OCI-LY3 (cell line): ENCODE measurements around the gene TSPAN12.

Experiments used
- H2AFZ ChIP-seq: fragments of 200-600, 300-600 bp; shearing (Covaris generic); 2 replicates; pipeline ENCODE4 v1.6.0; 2014; ENCODE audit warnings: antibody characterized with exemption, low read depth, low read length
- H3K27ac ChIP-seq: fragments of 200-600, 300-600 bp; sonication (generic); 2 replicates; pipeline ENCODE4 v1.5.1; 2014; ENCODE audit warnings: mild to moderate bottlenecking, low read length, moderate library complexity, mixed read lengths
- H3K27me3 ChIP-seq: fragments of 200-600, 300-600 bp; sonication (generic); 2 replicates; pipeline ENCODE4 v1.6.1; 2014; ENCODE audit warnings: low read depth, low read length, mixed read lengths
- H3K36me3 ChIP-seq: fragments of 200-600, 300-600 bp; sonication (generic); replicated peaks from 2 replicates; pipeline ENCODE3; 2014; ENCODE audit warnings: low read depth, low read length, mixed read lengths
- H3K4me1 ChIP-seq: fragments of 300-600, 200-600 bp; sonication (generic); 2 replicates; pipeline ENCODE4 v1.6.1; 2014; ENCODE audit warnings: low read length, mixed read lengths
- H3K4me2 ChIP-seq: fragments of 200-600, 300-600 bp; sonication (generic); 2 replicates; pipeline ENCODE4 v1.6.1; 2014; ENCODE audit warnings: low read length, mixed read lengths
- H3K4me3 ChIP-seq: fragments of 300-600, 200-600 bp; sonication (generic); 2 replicates; pipeline ENCODE4 v1.5.1; 2014; ENCODE audit warnings: antibody characterized with exemption, mild to moderate bottlenecking, low read length, moderate library complexity
- H3K79me2 ChIP-seq: fragments of 300-600, 200-600 bp; shearing (Covaris generic); 2 replicates; pipeline ENCODE4 v1.6.1; 2014; ENCODE audit warnings: mild to moderate bottlenecking, low read length, mixed read lengths
- H3K9ac ChIP-seq: fragments of 300-600, 200-600 bp; shearing (Covaris generic); 2 replicates; pipeline ENCODE4 v1.6.0; 2014; ENCODE audit warnings: mild to moderate bottlenecking, low read length, moderate library complexity
- H3K9me3 ChIP-seq: fragments of 200-600, 300-600 bp; shearing (Covaris generic); 2 replicates; pipeline ENCODE4 v1.6.1; 2014; ENCODE audit warnings: low read length, mixed read lengths; ENCODE audit not compliant: insufficient read depth
- H4K20me1 ChIP-seq: fragments of 200-600, 300-600 bp; sonication (generic); 2 replicates; pipeline ENCODE4 v1.6.1; 2016; ENCODE audit warnings: low read length, mixed read lengths; ENCODE audit not compliant: insufficient read depth
- EZH2phosphoT487 ChIP-seq: fragments of 200-600 bp; shearing (Covaris generic); IDR thresholded peaks from 2 replicates; pipeline ENCODE4 v1.6.1; 2018; ENCODE audit warnings: antibody characterized with exemption, mixed run types, low read depth
- TF ChIP-seq, protein P1 (sequence below): fragments of 200-600, 300-600 bp; sonication (generic); IDR thresholded peaks from 2 replicates; pipeline ENCODE4 v1.5.1; 2014; ENCODE audit warnings: antibody characterized with exemption, low read length, low read depth

Gene TSPAN12

DNA sequence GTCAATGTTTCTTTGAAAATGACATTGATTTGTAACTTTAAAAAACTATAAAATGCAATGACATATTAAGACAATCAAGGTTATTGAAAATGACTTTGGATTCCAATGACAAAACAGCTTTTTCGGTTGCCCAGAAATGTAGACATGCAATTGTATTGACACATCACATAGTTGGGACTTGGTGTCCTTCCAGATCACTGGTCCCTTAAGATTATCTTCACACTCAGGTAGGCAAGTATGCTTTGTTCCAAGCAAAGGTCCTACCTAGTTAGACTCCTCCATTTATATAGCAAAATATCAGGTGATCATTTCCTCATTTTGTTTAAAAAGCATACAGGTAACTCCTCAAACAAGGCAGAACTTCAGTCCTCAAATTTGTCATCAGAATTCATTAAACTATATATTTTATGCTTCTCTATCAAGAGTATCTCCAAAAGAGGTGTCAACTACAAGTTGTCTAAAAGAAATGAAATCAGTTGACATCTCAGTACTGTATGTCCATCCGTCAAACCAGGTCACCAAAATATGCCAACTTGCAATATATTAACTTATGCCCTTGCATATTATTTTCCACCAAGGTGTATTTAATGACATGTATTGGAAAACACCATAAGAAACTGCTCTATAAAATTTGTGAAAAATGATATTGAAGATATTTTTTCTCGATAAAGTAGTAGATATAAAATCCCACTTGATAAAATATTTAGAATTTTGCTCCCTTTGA, 64.6 kb downstream of the TSPAN12 start:
- H3K4me1 ChIP-seq, result no peaks in the 10 kb centered on the region
- no peaks in the 10 kb centered on the region for H3K79me2 ChIP-seq
- H2AFZ ChIP-seq, result no peak overlapping the region
- H3K4me3 ChIP-seq, result no peak overlapping the region
- H3K36me3 ChIP-seq, result no peaks in the 10 kb centered on the region
- no peaks in the 10 kb centered on the region for H4K20me1 ChIP-seq
- H3K4me2 ChIP-seq, result no peak overlapping the region
- H3K9me3 ChIP-seq, result no peaks in the 10 kb centered on the region
- no peak overlapping the region for H3K27ac ChIP-seq
- TF ChIP-seq, protein P1, sequence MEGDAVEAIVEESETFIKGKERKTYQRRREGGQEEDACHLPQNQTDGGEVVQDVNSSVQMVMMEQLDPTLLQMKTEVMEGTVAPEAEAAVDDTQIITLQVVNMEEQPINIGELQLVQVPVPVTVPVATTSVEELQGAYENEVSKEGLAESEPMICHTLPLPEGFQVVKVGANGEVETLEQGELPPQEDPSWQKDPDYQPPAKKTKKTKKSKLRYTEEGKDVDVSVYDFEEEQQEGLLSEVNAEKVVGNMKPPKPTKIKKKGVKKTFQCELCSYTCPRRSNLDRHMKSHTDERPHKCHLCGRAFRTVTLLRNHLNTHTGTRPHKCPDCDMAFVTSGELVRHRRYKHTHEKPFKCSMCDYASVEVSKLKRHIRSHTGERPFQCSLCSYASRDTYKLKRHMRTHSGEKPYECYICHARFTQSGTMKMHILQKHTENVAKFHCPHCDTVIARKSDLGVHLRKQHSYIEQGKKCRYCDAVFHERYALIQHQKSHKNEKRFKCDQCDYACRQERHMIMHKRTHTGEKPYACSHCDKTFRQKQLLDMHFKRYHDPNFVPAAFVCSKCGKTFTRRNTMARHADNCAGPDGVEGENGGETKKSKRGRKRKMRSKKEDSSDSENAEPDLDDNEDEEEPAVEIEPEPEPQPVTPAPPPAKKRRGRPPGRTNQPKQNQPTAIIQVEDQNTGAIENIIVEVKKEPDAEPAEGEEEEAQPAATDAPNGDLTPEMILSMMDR, result no peak
- no peak for TF ChIP-seq EZH2phosphoT487
- no peak overlapping the region for H3K9ac ChIP-seq
- H3K27me3 ChIP-seq, result no peaks in the 10 kb centered on the region

DNA sequence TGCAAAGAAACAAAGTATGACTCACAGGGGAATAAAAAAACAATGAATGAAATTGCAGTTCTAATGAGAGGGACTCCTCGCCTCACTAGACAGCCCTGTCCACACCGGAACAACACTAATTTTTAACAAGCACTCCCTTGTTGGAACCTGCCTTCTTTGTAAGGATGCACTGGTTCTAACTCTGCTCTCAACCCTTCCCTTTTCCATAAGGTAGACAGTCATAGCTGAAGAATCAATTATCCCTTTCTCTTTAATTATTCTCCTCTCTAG, 65.1 kb downstream of the TSPAN12 start:
- Histone ChIP-seq H3K9ac (no peak overlapping the region), H3K4me1 (no peaks in the 10 kb centered on the region), H3K79me2 (no peaks in the 10 kb centered on the region), H3K27me3 (no peaks in the 10 kb centered on the region), H3K27ac (no peak overlapping the region), H4K20me1 (no peaks in the 10 kb centered on the region), H3K4me3 (no peak overlapping the region), H3K36me3 (no peaks in the 10 kb centered on the region), H2AFZ (no peak overlapping the region), H3K4me2 (no peak overlapping the region), H3K9me3 (no peaks in the 10 kb centered on the region)
- TF ChIP-seq EZH2phosphoT487, result no peak
- TF ChIP-seq, protein P1, result no peak

DNA sequence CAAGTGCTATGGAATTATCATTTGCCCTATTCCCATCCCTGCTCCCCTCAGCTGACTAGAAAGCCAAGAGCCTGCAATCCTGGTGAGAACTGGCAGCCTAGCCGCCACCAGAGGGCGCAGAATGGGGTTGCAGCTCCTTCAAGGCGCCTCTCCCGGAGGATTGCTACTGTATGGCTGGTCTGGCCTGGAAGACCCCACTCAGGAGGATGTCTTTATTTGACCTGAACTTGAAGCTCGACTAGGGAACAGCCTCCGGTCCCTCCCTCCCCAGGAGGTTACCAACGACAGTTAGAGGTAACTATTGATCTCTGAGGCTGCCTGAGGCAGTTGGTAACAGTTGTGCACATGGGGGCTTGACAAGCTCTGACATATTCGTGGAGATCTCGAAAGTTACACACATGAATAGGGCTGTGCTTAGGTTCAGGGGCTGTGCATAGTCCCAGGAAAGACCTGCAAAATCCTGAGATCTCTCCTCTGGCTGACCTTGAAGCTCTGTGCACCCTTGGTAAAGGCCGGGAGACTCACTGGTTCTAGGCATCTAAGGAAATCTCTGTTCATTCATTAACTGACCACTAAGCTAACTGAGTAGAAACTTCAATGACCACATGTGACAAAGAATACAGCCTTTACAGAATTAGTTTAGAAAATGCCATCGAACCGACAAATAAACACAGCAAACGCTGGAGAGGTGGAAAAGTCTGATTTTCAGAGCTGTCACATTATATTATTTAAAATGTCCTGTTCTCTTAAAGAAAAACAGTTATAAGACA, 65.7 kb downstream of the TSPAN12 start:
- Histone ChIP-seq H3K27me3 (no peaks in the 10 kb centered on the region), H3K4me3 (no peak overlapping the region), H2AFZ (peak overlapping the region; percentile 72; the same call in 1 of the 2 replicates), H3K79me2 (no peaks in the 10 kb centered on the region), H3K9me3 (no peaks in the 10 kb centered on the region), H3K4me2 (peak overlapping the region; percentile 41), H3K36me3 (no peaks in the 10 kb centered on the region), H3K4me1 (no peaks in the 10 kb centered on the region), H3K9ac (no peak overlapping the region), H3K27ac (no peak overlapping the region), H4K20me1 (no peaks in the 10 kb centered on the region)
- no peak for TF ChIP-seq EZH2phosphoT487
- TF ChIP-seq, protein P1, result peak; percentile 95

DNA sequence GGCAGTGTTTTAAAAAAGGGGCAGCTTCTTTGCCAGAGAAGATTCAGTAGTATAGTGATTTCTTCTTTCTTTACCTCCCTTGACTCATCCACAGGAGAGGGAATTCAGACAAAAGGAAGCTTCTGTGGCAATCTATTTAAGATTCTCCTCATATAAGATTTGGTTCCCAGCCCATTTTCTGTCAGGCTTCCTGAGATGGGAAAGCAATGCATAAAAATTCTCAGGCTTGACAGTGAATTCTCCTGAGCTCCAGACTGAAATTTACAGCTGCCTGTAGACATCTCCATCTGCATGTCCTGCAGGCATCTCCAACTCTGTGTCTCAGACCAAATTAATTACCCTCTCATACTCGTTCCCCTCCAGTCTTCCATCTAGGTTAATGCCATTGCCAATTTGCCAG, 72.8 kb downstream of the TSPAN12 start:
- no peaks in the 10 kb centered on the region for H3K27me3 ChIP-seq
- no peak overlapping the region for H3K4me3 ChIP-seq
- no peak overlapping the region for H2AFZ ChIP-seq
- no peak overlapping the region for H3K4me2 ChIP-seq
- H3K4me1 ChIP-seq, result peaks cover 3% of the 10 kb centered on the region; the same call in 1 of the 2 replicates
- TF ChIP-seq, protein P1, result no peak
- TF ChIP-seq EZH2phosphoT487, result no peak
- no peak overlapping the region for H3K9ac ChIP-seq
- H3K79me2 ChIP-seq, result no peaks in the 10 kb centered on the region
- H3K27ac ChIP-seq, result no peak overlapping the region
- H3K36me3 ChIP-seq, result no peaks in the 10 kb centered on the region
- no peaks in the 10 kb centered on the region for H3K9me3 ChIP-seq
- no peaks in the 10 kb centered on the region for H4K20me1 ChIP-seq
